Kidney (tissue), 14 donors: Measurements from ENCODE around the gene CEP112. TPM values are rescaled to one million over a fixed set of nuclear protein-coding genes. Genes with fewer than 3 reads are reported as not detected.

Source experiments
- DNase-seq, 5 donors: peaks; one replicate each; pipeline ENCODE4 v3.0.0-alpha.2; 2013 to 2020
- FAIRE-seq: peaks from 2 replicates; lab custom pipeline; 2012; peaks lifted over from hg19 to GRCh38; lab: Jason Lieb, UNC
- H3K27ac ChIP-seq, 2 donors: one replicate each; pipeline ENCODE4 v1.7.0; 2013; ENCODE audit warnings: low read depth in 2 of 2, low read length in 2 of 2, inconsistent platforms in 1 of 2
- H3K27me3 ChIP-seq: one replicate; pipeline ENCODE4 v1.7.1; 2013; ENCODE audit warnings: low read length, inconsistent platforms; ENCODE audit not compliant: control insufficient read depth, insufficient read depth
- H3K36me3 ChIP-seq, 3 donors: one replicate each; pipeline versions ENCODE4 v1.7.0 to v1.7.1; 2013; ENCODE audit warnings: low read length in 3 of 3, control low read depth in 1 of 3, inconsistent platforms in 1 of 3; ENCODE audit not compliant: insufficient read depth in 3 of 3, control insufficient read depth in 2 of 3
- H3K4me1 ChIP-seq, 3 donors: one replicate each; pipeline versions ENCODE4 v1.7.0 to v1.7.1; 2013; ENCODE audit warnings: low read length in 3 of 3, inconsistent platforms in 1 of 3, low read depth in 1 of 3; ENCODE audit not compliant: control insufficient read depth in 2 of 3, insufficient read depth in 2 of 3
- H3K4me3 ChIP-seq, 3 donors: one replicate each; pipeline versions ENCODE4 v1.7.0 to v1.8.1; 2013; ENCODE audit warnings: low read length in 3 of 3, control low read depth in 1 of 3, inconsistent platforms in 1 of 3
- H3K9ac ChIP-seq, 3 donors: one replicate each; pipeline versions ENCODE4 v1.7.0 to v1.7.1; 2013; ENCODE audit warnings: low read length in 3 of 3, control low read depth in 1 of 3, inconsistent platforms in 1 of 3
- H3K9me3 ChIP-seq, 3 donors: one replicate each; pipeline versions ENCODE4 v1.7.0 to v1.7.1; 2013; ENCODE audit warnings: low read length in 3 of 3, control low read depth in 1 of 3, inconsistent platforms in 1 of 3; ENCODE audit not compliant: control insufficient read depth in 2 of 3, insufficient read depth in 1 of 3
- intact Hi-C: fragments of 100-400 bp; cut with DNase I; formaldehyde crosslinking; loops from one replicate; pipeline ENCODE4 v1.11.1; 2022
- polyA plus RNA-seq: library from polyadenylated mRNA; stranded (reverse); fragments of 350-450 nt; fragmentation: Illumina TruSeq; extraction: RNeasy Lipid Tissue Mini Kit (QIAGEN cat#74804); gene quantifications from one replicate; pipeline ENCODE4 v1.2.3, GENCODE V29; 2014; ENCODE audit warnings: low read depth, low replicate concordance; ENCODE audit not compliant: insufficient read depth
- total RNA-seq: library from RNA; stranded (reverse); fragmentation: NEBNext Ultra II Directional; extraction: Animal tissue kit (Norgen Biotek cat#: 25700); gene quantifications from one replicate; pipeline ENCODE4 v1.2.1, GENCODE V29; 2021
- TF ChIP-seq, protein P1 (sequence below): IDR thresholded peaks from 3 replicates; pipeline ENCODE4 v1.5.1; 2012; ENCODE audit warnings: mild to moderate bottlenecking, moderate library complexity, borderline replicate concordance; ENCODE audit not compliant: insufficient read depth; ENCODE audit errors: extremely low read depth
- donor health status: control.
- donor health status: control.
- donor health status: control.
- donor health status: control.
- donor health status: control.
- donor health status: DM: yes; HTN: yes; CAD: no.
- donor health status: Normal renal cell carcinoma (clear cell type).

CEP112 gene
- total and polyA plus RNA-seq, 2 donors from 2014 or later: 17.0 to 27.4 TPM

DNA sequence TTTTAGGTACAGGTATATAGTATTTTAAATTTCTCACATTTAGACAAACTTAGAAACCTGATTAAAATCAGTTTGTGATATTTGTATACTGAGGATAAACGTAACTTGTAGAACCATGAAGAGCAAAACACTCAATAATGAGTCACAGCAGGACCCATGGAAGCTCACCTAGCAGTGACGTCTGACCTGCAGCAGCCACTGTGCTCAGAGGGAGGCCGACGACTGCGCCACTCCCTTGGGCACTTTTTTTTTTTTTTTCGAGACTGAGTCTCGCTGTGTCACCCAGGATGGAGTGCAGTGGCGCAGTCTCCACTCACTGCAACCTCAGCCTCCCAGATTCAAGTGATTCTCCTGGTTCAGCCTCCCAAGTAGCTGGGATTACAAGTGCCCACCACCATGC lies 524.3 kb downstream of the CEP112 start:
- H3K27ac ChIP-seq: no peak overlapping the region

DNA sequence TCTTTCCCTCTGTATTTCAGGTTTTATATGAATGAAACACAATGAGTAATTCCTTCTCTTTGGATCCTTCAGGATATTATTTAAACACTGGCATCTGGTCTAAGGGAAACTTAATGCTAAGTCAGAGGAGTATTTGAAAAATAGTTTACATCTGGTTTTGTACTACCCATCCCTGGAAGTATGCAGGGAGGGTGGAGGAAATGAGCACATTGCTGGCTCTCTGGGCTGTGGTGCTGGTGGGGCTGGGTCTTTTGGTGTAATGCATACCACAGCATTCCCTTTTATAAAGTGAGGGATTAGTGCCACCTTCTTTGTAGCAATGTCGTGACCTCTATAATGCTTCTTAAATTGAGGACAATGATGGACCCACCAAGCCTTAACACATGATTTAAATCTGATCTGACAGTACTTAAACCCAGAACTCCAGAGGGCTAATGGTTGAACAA lies 525.0 kb downstream of the CEP112 start:
- no peak overlapping the region for H3K9ac ChIP-seq
- H3K9me3 ChIP-seq: no peaks in the 10 kb centered on the region
- H3K27me3 ChIP-seq: no peaks in the 10 kb centered on the region
- DNase-seq (no peak), FAIRE-seq (no peak)
- no peak overlapping the region for H3K27ac ChIP-seq
- no peaks in the 10 kb centered on the region for H3K4me1 ChIP-seq
- intact Hi-C loops: no loop called here
- TF ChIP-seq, protein P1, sequence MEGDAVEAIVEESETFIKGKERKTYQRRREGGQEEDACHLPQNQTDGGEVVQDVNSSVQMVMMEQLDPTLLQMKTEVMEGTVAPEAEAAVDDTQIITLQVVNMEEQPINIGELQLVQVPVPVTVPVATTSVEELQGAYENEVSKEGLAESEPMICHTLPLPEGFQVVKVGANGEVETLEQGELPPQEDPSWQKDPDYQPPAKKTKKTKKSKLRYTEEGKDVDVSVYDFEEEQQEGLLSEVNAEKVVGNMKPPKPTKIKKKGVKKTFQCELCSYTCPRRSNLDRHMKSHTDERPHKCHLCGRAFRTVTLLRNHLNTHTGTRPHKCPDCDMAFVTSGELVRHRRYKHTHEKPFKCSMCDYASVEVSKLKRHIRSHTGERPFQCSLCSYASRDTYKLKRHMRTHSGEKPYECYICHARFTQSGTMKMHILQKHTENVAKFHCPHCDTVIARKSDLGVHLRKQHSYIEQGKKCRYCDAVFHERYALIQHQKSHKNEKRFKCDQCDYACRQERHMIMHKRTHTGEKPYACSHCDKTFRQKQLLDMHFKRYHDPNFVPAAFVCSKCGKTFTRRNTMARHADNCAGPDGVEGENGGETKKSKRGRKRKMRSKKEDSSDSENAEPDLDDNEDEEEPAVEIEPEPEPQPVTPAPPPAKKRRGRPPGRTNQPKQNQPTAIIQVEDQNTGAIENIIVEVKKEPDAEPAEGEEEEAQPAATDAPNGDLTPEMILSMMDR: no peak
- H3K36me3 ChIP-seq: no peaks in the 10 kb centered on the region
- H3K4me3 ChIP-seq: no peak overlapping the region

More for the DNA sequence above, 524.3 kb downstream of the CEP112 start:
- H3K9ac ChIP-seq: no peak overlapping the region
- TF ChIP-seq, protein P1: no peak
- intact Hi-C loops: no loop called here
- FAIRE-seq (no peak), DNase-seq (no peak)
- no peaks in the 10 kb centered on the region for H3K36me3 ChIP-seq
- H3K9me3 ChIP-seq: no peaks in the 10 kb centered on the region
- no peaks in the 10 kb centered on the region for H3K27me3 ChIP-seq
- H3K4me1 ChIP-seq: no peaks in the 10 kb centered on the region
- no peak overlapping the region for H3K4me3 ChIP-seq

DNA sequence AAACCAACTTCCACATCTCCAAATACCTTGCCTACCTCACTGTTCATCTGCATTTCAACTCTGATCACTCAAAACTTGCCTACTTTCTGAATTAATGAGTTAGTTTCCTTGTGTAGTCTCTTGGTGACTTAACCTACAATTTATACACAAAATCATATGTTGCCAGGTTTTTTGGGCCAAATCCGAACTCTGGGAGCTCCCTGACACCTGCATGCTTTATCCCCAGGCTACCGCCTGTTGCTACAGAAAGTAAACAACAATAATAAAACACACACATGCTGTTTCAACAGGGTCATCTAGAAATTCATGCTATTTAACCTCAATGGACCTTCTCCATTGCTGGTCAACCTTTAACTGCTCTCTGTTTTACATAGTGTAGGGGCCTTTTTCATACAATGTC lies 526.0 kb downstream of the CEP112 start:
- no peaks in the 10 kb centered on the region for H3K36me3 ChIP-seq
- no peaks in the 10 kb centered on the region for H3K9me3 ChIP-seq
- no peak overlapping the region for H3K4me3 ChIP-seq
- DNase-seq: no peak
- TF ChIP-seq, protein P1: no peak
- intact Hi-C loops: no loop called here
- no peak for FAIRE-seq
- no peaks in the 10 kb centered on the region for H3K4me1 ChIP-seq
- H3K9ac ChIP-seq: no peak overlapping the region
- H3K27ac ChIP-seq: no peak overlapping the region
- H3K27me3 ChIP-seq: no peaks in the 10 kb centered on the region

DNA sequence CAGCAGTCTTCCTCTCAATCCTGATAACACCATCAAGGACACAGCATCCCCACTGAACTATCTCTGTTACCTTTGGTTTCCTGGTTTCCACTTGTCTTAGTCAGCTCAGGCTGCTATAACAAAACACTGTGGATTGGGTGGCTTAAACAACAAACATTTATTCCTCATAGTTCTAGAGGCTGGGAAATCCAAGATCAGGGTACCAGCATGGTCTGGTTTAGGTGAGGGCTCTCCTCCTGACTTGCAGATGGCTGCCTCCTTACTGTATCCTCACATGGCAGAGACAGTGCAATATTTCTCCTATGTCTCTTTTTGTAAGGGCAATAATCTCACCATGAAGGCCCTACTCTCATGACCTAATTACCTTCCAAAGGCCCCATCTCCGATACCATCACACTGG lies 527.2 kb downstream of the CEP112 start:
- intact Hi-C loops: no loop called here
- DNase-seq (no peak), FAIRE-seq (no peak)
- TF ChIP-seq, protein P1: no peak
- H3K36me3 ChIP-seq: no peaks in the 10 kb centered on the region
- H3K27me3 ChIP-seq: no peaks in the 10 kb centered on the region
- no peaks in the 10 kb centered on the region for H3K9me3 ChIP-seq
- no peaks in the 10 kb centered on the region for H3K4me1 ChIP-seq
- H3K27ac ChIP-seq: no peak overlapping the region
- no peak overlapping the region for H3K4me3 ChIP-seq
- no peak overlapping the region for H3K9ac ChIP-seq
